Kidney epithelial cell (primary cell): Measurements from ENCODE around the gene SCLY. TPM values are rescaled to one million over a fixed set of nuclear protein-coding genes. Genes with fewer than 3 reads are reported as not detected.
"Not testable (repeated sequence)": the region's sequence is repeated elsewhere in the genome, so short reads cannot be mapped to it uniquely, and the experiment has no call there.

Source experiments
- DNase-seq: peaks from one replicate; pipeline ENCODE4 v3.0.0-alpha.2; 2010; ENCODE audit warnings: low read depth
- H3K27me3 ChIP-seq: 2 replicates; pipeline ENCODE4 v1.6.0; 2011; ENCODE audit warnings: low read length; ENCODE audit not compliant: control insufficient read depth, insufficient read depth
- H3K36me3 ChIP-seq: 2 replicates; pipeline ENCODE4 v1.5.1; 2011; ENCODE audit warnings: low read length; ENCODE audit not compliant: control insufficient read depth, insufficient read depth
- H3K4me3 ChIP-seq: 2 replicates; pipeline ENCODE4 v1.5.1; 2011; ENCODE audit warnings: low read depth, mild to moderate bottlenecking, control low read depth, low read length
- total RNA-seq: library from RNA; depleted of rRNA; stranded (reverse); fragments of >200 nt; gene quantifications from 2 replicates; pipeline ENCODE4 v1.2.3, GENCODE V29; 2015
- TF ChIP-seq, protein P1 (sequence below): IDR thresholded peaks from 2 replicates; pipeline ENCODE4 v1.5.1; 2011; ENCODE audit warnings: mild to moderate bottlenecking, moderate library complexity, low read length, control low read depth, inconsistent platforms; ENCODE audit not compliant: insufficient read depth, poor library complexity, severe bottlenecking

The SCLY gene
- total RNA-seq, 1 donor from 2014 or later = 32.1 TPM

DNA sequence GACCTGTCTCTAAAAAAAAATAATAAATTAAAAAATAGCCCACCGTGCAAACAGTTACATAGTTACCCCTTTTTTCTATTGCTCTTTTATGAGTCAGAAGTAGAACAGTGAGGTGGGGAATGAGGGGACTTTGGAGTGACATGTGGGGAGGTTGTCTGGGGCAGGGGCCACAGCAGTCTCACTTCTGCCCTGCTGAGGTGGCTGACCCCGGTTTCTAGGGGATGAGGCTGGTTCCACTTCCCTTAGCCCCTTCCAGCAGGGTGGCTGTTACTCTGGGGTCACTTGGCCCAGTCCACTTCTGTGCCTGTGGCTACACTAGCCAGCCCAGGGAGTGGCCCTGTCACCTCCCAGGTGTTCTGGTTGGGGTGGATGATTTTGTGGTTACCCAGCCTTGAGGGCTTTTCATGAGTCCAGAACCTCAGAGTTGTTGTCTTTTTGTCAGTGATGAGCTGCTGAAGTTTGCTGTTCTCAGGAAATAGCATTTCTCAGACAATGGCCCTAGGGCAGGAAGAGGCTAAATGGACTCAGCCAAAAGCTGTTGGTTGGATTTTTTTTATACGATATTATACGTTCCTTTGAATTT is 28.0 kb upstream of the SCLY start:
- H3K4me3 ChIP-seq = no peak overlapping the region
- H3K36me3 ChIP-seq = no peaks in the 10 kb centered on the region
- TF ChIP-seq, protein P1, sequence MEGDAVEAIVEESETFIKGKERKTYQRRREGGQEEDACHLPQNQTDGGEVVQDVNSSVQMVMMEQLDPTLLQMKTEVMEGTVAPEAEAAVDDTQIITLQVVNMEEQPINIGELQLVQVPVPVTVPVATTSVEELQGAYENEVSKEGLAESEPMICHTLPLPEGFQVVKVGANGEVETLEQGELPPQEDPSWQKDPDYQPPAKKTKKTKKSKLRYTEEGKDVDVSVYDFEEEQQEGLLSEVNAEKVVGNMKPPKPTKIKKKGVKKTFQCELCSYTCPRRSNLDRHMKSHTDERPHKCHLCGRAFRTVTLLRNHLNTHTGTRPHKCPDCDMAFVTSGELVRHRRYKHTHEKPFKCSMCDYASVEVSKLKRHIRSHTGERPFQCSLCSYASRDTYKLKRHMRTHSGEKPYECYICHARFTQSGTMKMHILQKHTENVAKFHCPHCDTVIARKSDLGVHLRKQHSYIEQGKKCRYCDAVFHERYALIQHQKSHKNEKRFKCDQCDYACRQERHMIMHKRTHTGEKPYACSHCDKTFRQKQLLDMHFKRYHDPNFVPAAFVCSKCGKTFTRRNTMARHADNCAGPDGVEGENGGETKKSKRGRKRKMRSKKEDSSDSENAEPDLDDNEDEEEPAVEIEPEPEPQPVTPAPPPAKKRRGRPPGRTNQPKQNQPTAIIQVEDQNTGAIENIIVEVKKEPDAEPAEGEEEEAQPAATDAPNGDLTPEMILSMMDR = no peak
- no peak for DNase-seq
- H3K27me3 ChIP-seq = no peaks in the 10 kb centered on the region

DNA sequence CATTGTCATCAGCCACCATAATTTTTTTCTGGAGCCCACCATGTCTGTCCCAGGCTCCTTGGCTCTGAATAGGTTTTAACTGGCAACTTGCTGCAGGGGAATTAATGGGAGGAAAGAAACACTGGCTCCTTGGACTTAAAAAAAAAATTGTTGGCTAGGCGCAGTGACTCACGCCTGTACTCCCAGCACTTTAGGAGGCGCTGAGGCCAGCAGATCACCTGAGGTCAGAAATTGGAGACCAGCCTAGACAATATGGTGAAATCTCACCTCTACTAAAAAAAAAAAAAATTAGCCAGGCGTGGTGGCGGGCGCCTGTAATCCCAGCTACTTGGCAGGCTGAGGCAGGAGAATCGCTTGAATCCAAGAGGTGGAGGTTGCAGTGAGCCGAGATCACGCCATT is 26.8 kb upstream of the SCLY start:
- not testable (repeated sequence) for H3K36me3 ChIP-seq, H3K4me3 ChIP-seq, DNase-seq

GRCh38 chr2:238038203-238038602 is 22.6 kb upstream of the SCLY start:
- Histone ChIP-seq H3K36me3 (peaks cover 2% of the 10 kb centered on the region), H3K27me3 (no peaks in the 10 kb centered on the region), H3K4me3 (no peak overlapping the region)
- no peak for DNase-seq
- TF ChIP-seq, protein P1 = no peak

More for the DNA sequence above, 26.8 kb upstream of the SCLY start:
- H3K27me3 ChIP-seq = not testable (repeated sequence)

DNA sequence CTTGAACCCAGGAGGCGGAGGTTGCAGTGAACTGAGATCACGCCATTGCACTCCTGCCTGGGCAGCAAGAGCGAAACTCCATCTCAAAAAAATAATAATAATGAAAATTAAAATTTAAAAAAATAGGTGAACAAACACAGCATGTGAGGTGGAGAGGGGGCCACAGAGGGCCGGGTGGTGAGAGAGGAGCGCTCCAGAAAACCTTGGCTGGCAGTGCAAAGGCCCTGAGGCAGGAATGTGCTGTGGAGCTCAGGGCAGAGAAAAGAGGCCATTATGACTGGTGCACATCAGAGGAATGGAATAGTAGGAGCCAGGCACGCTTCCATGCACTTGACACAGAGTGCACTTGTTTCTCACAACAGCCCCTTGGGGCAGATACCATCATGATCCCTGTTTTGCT is 21.6 kb upstream of the SCLY start:
- no peak overlapping the region for H3K4me3 ChIP-seq
- no peak for DNase-seq
- TF ChIP-seq, protein P1 = no peak
- H3K27me3 ChIP-seq = no peaks in the 10 kb centered on the region
- H3K36me3 ChIP-seq = peaks cover 2% of the 10 kb centered on the region

DNA sequence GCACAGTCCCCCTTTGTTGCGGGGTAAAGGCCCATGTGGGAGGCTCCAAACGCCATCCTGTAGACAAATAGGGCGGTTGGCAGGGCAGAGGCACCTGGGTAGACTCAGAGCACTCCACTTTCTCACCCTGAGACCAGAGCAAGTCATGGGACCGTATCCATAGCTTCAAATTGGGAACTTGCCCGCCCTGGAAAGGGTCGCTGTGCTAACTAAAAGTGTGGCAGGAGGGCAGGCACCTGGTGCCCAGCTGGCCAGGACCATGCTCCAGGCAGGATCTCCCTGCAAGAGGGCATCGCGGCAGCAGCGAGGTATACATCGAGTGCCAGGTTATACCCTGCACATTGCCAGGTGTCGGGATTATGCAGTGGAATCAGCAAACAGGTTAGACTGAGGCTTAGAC is 20.8 kb upstream of the SCLY start:
- TF ChIP-seq, protein P1 = no peak
- no peak for DNase-seq
- Histone ChIP-seq H3K36me3 (peaks cover 2% of the 10 kb centered on the region), H3K4me3 (no peak overlapping the region), H3K27me3 (no peaks in the 10 kb centered on the region)

- Histone ChIP-seq H3K36me3 (peaks cover 4% of the 10 kb centered on the region), H3K4me3 (no peak overlapping the region), H3K27me3 (no peaks in the 10 kb centered on the region)
- TF ChIP-seq, protein P1 = no peak
- no peak for DNase-seq
Observed at GRCh38 chr2:238040918-238041317, 19.9 kb upstream of the SCLY start.
